Upper lobe of left lung (tissue), 6 donors: Measurements from ENCODE around the gene ITPA. TPM values are rescaled to one million over a fixed set of nuclear protein-coding genes. Genes with fewer than 3 reads are reported as not detected.

Experiments used
- ATAC-seq, 2 donors: fragments of 200-7000 bp; cut with Tn5 transposase; one replicate each; pipeline ENCODE4 v1.9.1; 2022; ENCODE audit warnings: mild to moderate bottlenecking in 2 of 2, moderate library complexity in 2 of 2; ENCODE audit not compliant: low FRiP score in 2 of 2
- DNase-seq, 2 donors: peaks; one replicate each; pipeline ENCODE4 v3.0.0-alpha.2; 2019 to 2020
- H3K27ac ChIP-seq, 4 donors: fragments of 200-600 bp; sonication (generic); one replicate each; pipeline ENCODE4 v1.5.1; 2016 to 2019
- H3K27me3 ChIP-seq, 4 donors: fragments of 200-600 bp; sonication (generic); one replicate each; pipeline ENCODE4 v1.5.1; 2017 to 2019
- H3K36me3 ChIP-seq, 4 donors: fragments of 200-600 bp; sonication (generic); one replicate each; pipeline ENCODE4 v1.5.1; 2016 to 2019
- H3K4me1 ChIP-seq, 4 donors: fragments of 200-600 bp; sonication (generic); one replicate each; pipeline ENCODE4 v1.5.1; 2018 to 2019
- H3K4me3 ChIP-seq, 4 donors: fragments of 200-600 bp; sonication (generic); one replicate each; pipeline ENCODE4 v1.5.1; 2017 to 2019; ENCODE audit warnings: mild to moderate bottlenecking in 2 of 4, moderate library complexity in 1 of 4
- H3K9me3 ChIP-seq, 4 donors: fragments of 200-600 bp; sonication (generic); one replicate each; pipeline ENCODE4 v1.5.1; 2018 to 2019
- CTCF ChIP-seq, 6 experiments: fragments of 450-650 bp in 4 of 6; fragments of 200-600 bp in 2 of 6; sonication (generic) in 2 of 6; IDR thresholded peaks; one replicate each; pipeline ENCODE4 v1.5.1; 2016 to 2019; ENCODE audit warnings: antibody characterized with exemption in 6 of 6
- EP300 ChIP-seq, 4 donors: sonication (generic); formaldehyde crosslinking; IDR thresholded peaks; one replicate each; pipeline ENCODE4 v1.5.1; 2017; ENCODE audit warnings: antibody characterized with exemption in 4 of 4, control low read depth in 2 of 4
- POLR2A ChIP-seq, 4 donors: fragments of 450-650 bp; IDR thresholded peaks; one replicate each; pipeline ENCODE4 v1.5.1; 2016 to 2017; ENCODE audit warnings: antibody characterized with exemption in 4 of 4, mild to moderate bottlenecking in 2 of 4
- POLR2AphosphoS5 ChIP-seq, 2 donors: sonication (generic); formaldehyde crosslinking; IDR thresholded peaks; one replicate each; pipeline ENCODE4 v1.5.1; 2017; ENCODE audit warnings: antibody characterized with exemption in 2 of 2
- WGBS, 2 donors: methylation state at CpG; one replicate each; pipeline ENCODE4 v1.1.5; 2017 to 2018; 5-methylcytosine and 5-hydroxymethylcytosine counted together
- total RNA-seq, 6 donors: library from RNA; depleted of rRNA in 4 of 6; stranded (reverse); fragments of >200 nt in 4 of 6; gene quantifications; one replicate each; pipeline versions ENCODE4 v1.1.0 to v1.2.1, GENCODE V29; 2016 to 2021
- donor health status: DM: no; HTN: no; CAD: no; lungs with moderate emphysema.
- donor health status: DM: no; HTN: yes; CAD: no; lungs with severe emphysema.

ITPA gene
- total RNA-seq, 6 donors from 2014 or later = 31.5 to 58.5 (median 43.3) TPM

- H3K27me3 ChIP-seq = no peaks in the 10 kb centered on the region
- WGBS, 2 donors = 90 to 92% methylated on average over 10 of the region's 10 CpGs
- ATAC-seq = no peak
- no peak overlapping the region for H3K27ac ChIP-seq
- peaks cover 4 to 35% (median 26%) of the 10 kb centered on the region in 4 donors for H3K36me3 ChIP-seq
- no peaks in the 10 kb centered on the region for H3K9me3 ChIP-seq
- no peaks in the 10 kb centered on the region for H3K4me1 ChIP-seq
- H3K4me3 ChIP-seq = no peak overlapping the region
- TF ChIP-seq POLR2A (IDR thresholded peaks at IDR 0.05) = no peak
- no peak for TF ChIP-seq EP300 (IDR thresholded peaks at IDR 0.05)
- no peak for TF ChIP-seq CTCF (IDR thresholded peaks at IDR 0.05)
- no peak for TF ChIP-seq POLR2AphosphoS5 (IDR thresholded peaks at IDR 0.05)
- no peak for DNase-seq
Measured at GRCh38 chr20:3226093-3226492, 16.8 kb downstream of the ITPA start.

- no peak for DNase-seq
- ATAC-seq = no peak
- no peak overlapping the region for H3K27ac ChIP-seq
Measured at GRCh38 chr20:3226864-3227263, 17.6 kb downstream of the ITPA start.

GRCh38 chr20:3227506-3227905 is 18.2 kb downstream of the ITPA start:
- Histone ChIP-seq H3K27ac (no peak overlapping the region), H3K4me1 (no peaks in the 10 kb centered on the region), H3K36me3 (peaks cover 4 to 21% (median 14%) of the 10 kb centered on the region in 4 donors), H3K27me3 (no peaks in the 10 kb centered on the region), H3K9me3 (no peaks in the 10 kb centered on the region), H3K4me3 (no peak overlapping the region)
- TF ChIP-seq CTCF (IDR thresholded peaks at IDR 0.05) (no peak), POLR2A (IDR thresholded peaks at IDR 0.05) (no peak), EP300 (IDR thresholded peaks at IDR 0.05) (no peak), POLR2AphosphoS5 (IDR thresholded peaks at IDR 0.05) (no peak)
- no peak for ATAC-seq
- WGBS, 2 donors = 79 to 88% methylated on average over 1 to 7 of the region's 7 CpGs
- no peak for DNase-seq

More at GRCh38 chr20:3226864-3227263, 17.6 kb downstream of the ITPA start:
- Histone ChIP-seq H3K4me1 (no peaks in the 10 kb centered on the region), H3K27me3 (no peaks in the 10 kb centered on the region), H3K9me3 (no peaks in the 10 kb centered on the region), H3K36me3 (peaks cover 4 to 28% (median 19%) of the 10 kb centered on the region in 4 donors), H3K4me3 (no peak overlapping the region)
- TF ChIP-seq EP300 (IDR thresholded peaks at IDR 0.05) = no peak
- no peak for TF ChIP-seq POLR2A (IDR thresholded peaks at IDR 0.05)
- TF ChIP-seq CTCF (IDR thresholded peaks at IDR 0.05) = no peak
- no peak for TF ChIP-seq POLR2AphosphoS5 (IDR thresholded peaks at IDR 0.05)
- WGBS, 2 donors = 94% methylated on average over 14 of the region's 14 CpGs

GRCh38 chr20:3227936-3228749 is 18.8 kb downstream of the ITPA start:
- Histone ChIP-seq H3K27ac (no peak overlapping the region), H3K9me3 (no peaks in the 10 kb centered on the region), H3K4me1 (no peaks in the 10 kb centered on the region), H3K36me3 (peaks cover 4 to 16% (median 9%) of the 10 kb centered on the region in 4 donors), H3K4me3 (no peak overlapping the region), H3K27me3 (no peaks in the 10 kb centered on the region)
- DNase-seq = peak in 1 of 2 donors; percentile 79
- TF ChIP-seq POLR2AphosphoS5 (IDR thresholded peaks at IDR 0.05) = no peak
- TF ChIP-seq CTCF (IDR thresholded peaks at IDR 0.05) = no peak
- no peak for TF ChIP-seq POLR2A (IDR thresholded peaks at IDR 0.05)
- no peak for TF ChIP-seq EP300 (IDR thresholded peaks at IDR 0.05)
- 86 to 88% methylated on average over 26 to 35 of the region's 42 CpGs for WGBS, 2 donors
- ATAC-seq = no peak

GRCh38 chr20:3228750-3229032 is 19.4 kb downstream of the ITPA start:
- Histone ChIP-seq H3K27me3 (no peaks in the 10 kb centered on the region), H3K9me3 (no peaks in the 10 kb centered on the region), H3K27ac (no peak overlapping the region), H3K4me3 (no peak overlapping the region), H3K4me1 (no peaks in the 10 kb centered on the region), H3K36me3 (peaks cover 0 to 10% (median 5%) of the 10 kb centered on the region in 4 donors)
- ATAC-seq (no peak), DNase-seq (no peak)
- no peak for TF ChIP-seq CTCF (IDR thresholded peaks at IDR 0.05)
- TF ChIP-seq EP300 (IDR thresholded peaks at IDR 0.05) = no peak
- no peak for TF ChIP-seq POLR2AphosphoS5 (IDR thresholded peaks at IDR 0.05)
- no peak for TF ChIP-seq POLR2A (IDR thresholded peaks at IDR 0.05)
- WGBS, 2 donors = 91 to 97% methylated on average over 7 to 11 of the region's 11 CpGs
